Measurements from ENCODE around the gene OXER1.

The OXER1 gene

GRCh38 chr2:42764096-42764495 is at the start of gene OXER1:
OXER1 (minus strand) TSS chr2:42764135; CDS start chr2:42764062, 73 bp downstream.
- in situ Hi-C loops (cut with MboI; ENCODE audit: low pct_unique_long_range_greater_than_20kb, low sequenced_read_pairs, unreplicated experiment): no loop called here
- TF ChIP-seq CTCF (IDR thresholded peaks at IDR 0.05; ENCODE audit: extremely low read depth, insufficient read depth, missing control alignments): no peak
- DNase-seq (ENCODE audit: low spot score): no peak

GRCh38 chr2:42812899-42813479 is 49.1 kb upstream of the OXER1 start:
- no peak for TF ChIP-seq CTCF (IDR thresholded peaks at IDR 0.05; ENCODE audit: extremely low read depth, insufficient read depth, missing control alignments)
- in situ Hi-C loops (cut with MboI; ENCODE audit: low pct_unique_long_range_greater_than_20kb, low sequenced_read_pairs, unreplicated experiment): no loop called here
- DNase-seq (ENCODE audit: low spot score): no peak

- DNase-seq (ENCODE audit: low spot score): peak; percentile 62
- TF ChIP-seq CTCF (IDR thresholded peaks at IDR 0.05; ENCODE audit: extremely low read depth, insufficient read depth, missing control alignments): no peak
- in situ Hi-C loops (cut with MboI; ENCODE audit: low pct_unique_long_range_greater_than_20kb, low sequenced_read_pairs, unreplicated experiment): no loop called here
These were observed 47.3 kb upstream of the OXER1 start for GRCh38 chr2:42810971-42811811.

GRCh38 chr2:42810121-42810970 is 46.4 kb upstream of the OXER1 start:
- peak; percentile 93 for DNase-seq (ENCODE audit: low spot score)
- no peak for TF ChIP-seq CTCF (IDR thresholded peaks at IDR 0.05; ENCODE audit: extremely low read depth, insufficient read depth, missing control alignments)
- in situ Hi-C loops (cut with MboI; ENCODE audit: low pct_unique_long_range_greater_than_20kb, low sequenced_read_pairs, unreplicated experiment): no loop called here

- TF ChIP-seq CTCF (IDR thresholded peaks at IDR 0.05; ENCODE audit: extremely low read depth, insufficient read depth, missing control alignments): peak; percentile 45
- in situ Hi-C loops (cut with MboI; ENCODE audit: low pct_unique_long_range_greater_than_20kb, low sequenced_read_pairs, unreplicated experiment): no loop called here
- no peak for DNase-seq (ENCODE audit: low spot score)
These were observed 45.8 kb upstream of the OXER1 start for GRCh38 chr2:42809819-42810120.

GRCh38 chr2:42809131-42809818 is 45.3 kb upstream of the OXER1 start:
- no peak for TF ChIP-seq CTCF (IDR thresholded peaks at IDR 0.05; ENCODE audit: extremely low read depth, insufficient read depth, missing control alignments)
- DNase-seq (ENCODE audit: low spot score): no peak
- in situ Hi-C loops (cut with MboI; ENCODE audit: low pct_unique_long_range_greater_than_20kb, low sequenced_read_pairs, unreplicated experiment): no loop called here
